GF-D8 (cell line): Measurements from ENCODE around the gene FUS.
"Not testable (repeated sequence)": the region's sequence is repeated elsewhere in the genome, so short reads cannot be mapped to it uniquely, and the experiment has no call there.

ENCODE experiments used
- DNase-seq: peaks from one replicate; lab custom pipeline; 2025; lab: John Stamatoyannopoulos, UW

FUS gene

GRCh38 chr16:31143694-31144148 lies 36.2 kb upstream of the FUS start:
- DNase-seq = no peak

- not testable (repeated sequence) for DNase-seq
These were observed 35.5 kb upstream of the FUS start for GRCh38 chr16:31144418-31144817.

GRCh38 chr16:31145398-31145990 lies 34.4 kb upstream of the FUS start:
- no peak for DNase-seq

GRCh38 chr16:31147574-31147973 lies 32.4 kb upstream of the FUS start:
- no peak for DNase-seq

- DNase-seq = no peak
These were observed 31.6 kb upstream of the FUS start for GRCh38 chr16:31148281-31148728.

- no peak for DNase-seq
These were observed 31.0 kb upstream of the FUS start for GRCh38 chr16:31148896-31149295.

- no peak for DNase-seq
These were observed 30.6 kb upstream of the FUS start for GRCh38 chr16:31149332-31149731.

- no peak for DNase-seq
These were observed 29.7 kb upstream of the FUS start, which contains the start of gene PRSS36 for GRCh38 chr16:31149894-31150890. TSS of gene PRSS36 (minus strand) at chr16:31150066. CDS start at chr16:31150035, 31 bp downstream.

- not testable (repeated sequence) for DNase-seq
These were observed 29.0 kb upstream of the FUS start for GRCh38 chr16:31150976-31151375.

- peak; percentile 63 for DNase-seq
These were observed 22.8 kb upstream of the FUS start for GRCh38 chr16:31157136-31157535.

- no peak for DNase-seq
These were observed 12.6 kb upstream of the FUS start for GRCh38 chr16:31167315-31167714.

GRCh38 chr16:31168848-31169247 lies 11.1 kb upstream of the FUS start:
- no peak for DNase-seq

GRCh38 chr16:31170048-31170447 lies 9.9 kb upstream of the FUS start:
- DNase-seq = not testable (repeated sequence)

GRCh38 chr16:31177136-31177535 lies 2.8 kb upstream of the FUS start:
- peak; percentile 31 for DNase-seq

GRCh38 chr16:31179219-31179746 lies 656 bp upstream of the FUS start:
- no peak for DNase-seq

- DNase-seq = no peak
These were observed 1.3 kb downstream of the FUS start for GRCh38 chr16:31181102-31181830.

- no peak for DNase-seq
These were observed 2.5 kb downstream of the FUS start for GRCh38 chr16:31182391-31182790.

- no peak for DNase-seq
These were observed 3.8 kb downstream of the FUS start for GRCh38 chr16:31183432-31184428.

- DNase-seq = no peak
These were observed 4.9 kb downstream of the FUS start for GRCh38 chr16:31184888-31185287.

- DNase-seq = no peak
These were observed 5.4 kb downstream of the FUS start for GRCh38 chr16:31185339-31185738.

- no peak for DNase-seq
These were observed 6.2 kb downstream of the FUS start for GRCh38 chr16:31186176-31186575.
